Adipocyte (in vitro differentiated cells): ENCODE data around the gene SRC.

Experiments
- DNase-seq: peaks from one replicate; pipeline ENCODE4 v3.0.0-alpha.2; 2015; ENCODE audit warnings: low read depth
- H3K27me3 ChIP-seq: replicated peaks from 2 replicates; pipeline ENCODE4 v1.7.0; 2013; ENCODE audit warnings: mild to moderate bottlenecking, low read length, moderate library complexity; ENCODE audit not compliant: control insufficient read depth, insufficient read depth
- H3K36me3 ChIP-seq: 2 replicates; pipeline ENCODE4 v1.7.0; 2013; ENCODE audit warnings: low read length, mild to moderate bottlenecking, moderate library complexity; ENCODE audit not compliant: control insufficient read depth, insufficient read depth, severe bottlenecking
- H3K4me1 ChIP-seq: 2 replicates; pipeline ENCODE4 v1.7.0; 2013; ENCODE audit warnings: mild to moderate bottlenecking, low read length, moderate library complexity; ENCODE audit not compliant: control insufficient read depth, insufficient read depth
- H3K4me3 ChIP-seq: 2 replicates; pipeline ENCODE4 v1.7.0; 2013; ENCODE audit warnings: mild to moderate bottlenecking, low read length, moderate library complexity
- H3K9ac ChIP-seq: 2 replicates; pipeline ENCODE4 v1.7.0; 2013; ENCODE audit warnings: mild to moderate bottlenecking, low read length, moderate library complexity
- H3K9me3 ChIP-seq: 2 replicates; pipeline ENCODE4 v1.7.0; 2013; ENCODE audit warnings: mild to moderate bottlenecking, low read length, moderate library complexity; ENCODE audit not compliant: control insufficient read depth

Gene SRC

DNA sequence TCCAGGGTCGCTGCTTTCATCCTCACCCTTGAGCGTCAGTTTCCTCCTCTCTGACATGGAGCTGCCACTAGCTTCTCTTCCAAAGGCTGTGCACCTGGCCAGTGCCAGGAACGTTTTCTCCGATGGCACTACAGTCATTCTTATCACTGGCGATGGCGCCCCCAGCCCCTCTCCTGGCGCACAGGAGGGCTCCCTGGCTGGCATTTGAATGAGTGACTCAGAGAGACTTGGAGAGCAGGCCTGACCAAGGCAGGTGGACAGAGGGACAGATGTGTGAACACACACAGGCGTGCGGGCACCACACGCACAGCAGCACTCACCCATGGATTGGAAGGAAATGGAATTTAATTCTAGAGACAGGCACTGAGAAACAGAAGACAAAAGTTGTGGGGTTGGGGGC lies 77.6 kb downstream of the SRC start:
- no peaks in the 10 kb centered on the region for H3K9me3 ChIP-seq
- no peak overlapping the region for H3K4me3 ChIP-seq
- no peaks in the 10 kb centered on the region for H3K36me3 ChIP-seq
- H3K4me1 ChIP-seq = no peaks in the 10 kb centered on the region
- H3K27me3 ChIP-seq = peaks cover 78% of the 10 kb centered on the region
- H3K9ac ChIP-seq = no peak overlapping the region
- no peak for DNase-seq

DNA sequence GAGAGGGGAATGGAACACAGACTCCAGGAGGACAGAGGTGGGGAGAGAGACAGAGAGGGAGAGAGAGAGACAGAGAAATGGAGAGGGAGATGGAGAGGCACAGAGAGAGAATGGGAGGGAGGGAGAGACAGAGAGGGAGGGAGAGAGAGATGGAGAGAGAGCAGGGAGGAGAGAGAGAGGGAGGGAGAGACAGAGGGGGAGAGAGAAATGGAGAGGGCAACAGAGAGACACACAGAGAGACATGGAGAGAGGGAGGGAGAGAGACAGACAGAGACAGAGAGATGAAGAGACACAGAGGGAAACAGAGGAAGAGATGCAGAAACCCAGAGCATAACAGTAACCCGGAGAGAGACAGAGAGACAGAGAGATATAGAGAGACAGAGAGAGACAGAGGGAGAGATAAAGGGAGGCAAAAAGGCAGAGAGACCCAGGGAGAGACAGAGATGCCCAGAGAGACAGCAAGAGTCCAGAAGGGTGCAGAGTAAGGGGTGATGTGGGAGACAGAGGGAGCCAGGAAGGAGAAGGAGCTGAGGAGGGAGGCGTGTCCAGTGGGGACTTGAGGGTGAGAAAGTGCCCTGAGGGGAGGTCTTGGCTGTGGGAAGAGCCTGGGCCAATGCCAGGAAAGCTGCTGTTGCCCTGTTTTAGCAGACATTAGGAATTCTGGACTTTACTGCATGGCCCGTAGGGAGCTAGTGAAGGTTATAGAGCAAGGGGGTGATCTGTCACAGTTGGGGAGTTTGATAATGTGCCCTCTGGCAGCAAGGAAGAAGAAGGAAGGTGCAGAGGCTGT lies 78.3 kb downstream of the SRC start:
- no peak overlapping the region for H3K4me3 ChIP-seq
- H3K9ac ChIP-seq = no peak overlapping the region
- no peaks in the 10 kb centered on the region for H3K36me3 ChIP-seq
- H3K9me3 ChIP-seq = no peaks in the 10 kb centered on the region
- DNase-seq = no peak
- peaks cover 85% of the 10 kb centered on the region for H3K27me3 ChIP-seq
- H3K4me1 ChIP-seq = no peaks in the 10 kb centered on the region

DNA sequence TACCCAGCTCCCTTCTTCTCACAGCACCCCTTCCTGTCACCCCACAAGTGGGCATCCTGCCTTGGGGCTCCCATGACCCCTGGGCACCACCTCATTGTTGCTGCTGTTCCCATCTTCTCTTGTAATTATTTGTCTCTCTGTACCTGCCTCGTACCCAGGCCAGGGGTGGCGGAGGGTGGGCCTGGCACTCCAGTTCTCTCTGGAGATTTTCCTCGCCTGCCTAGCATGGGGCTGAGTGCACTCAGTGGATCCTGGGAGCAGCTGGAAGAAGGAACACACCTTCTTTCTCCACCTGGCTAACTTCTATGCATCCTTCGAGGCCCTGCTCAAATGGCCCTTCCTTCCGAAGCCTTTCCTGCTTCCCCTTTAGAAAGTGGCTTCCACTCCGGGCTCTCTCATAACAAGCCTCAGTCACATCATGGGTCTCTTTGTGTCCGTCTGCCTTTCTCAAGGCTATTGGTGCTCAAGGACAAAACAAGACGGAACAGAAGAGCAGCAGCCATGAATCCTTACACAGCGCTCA lies 79.2 kb downstream of the SRC start:
- no peak overlapping the region for H3K9ac ChIP-seq

GRCh38 chr20:37426106-37426505 lies 80.2 kb downstream of the SRC start:
- H3K4me3 ChIP-seq = no peak overlapping the region
- no peak for DNase-seq
- H3K27me3 ChIP-seq = peaks cover 90% of the 10 kb centered on the region
- no peaks in the 10 kb centered on the region for H3K9me3 ChIP-seq
- no peaks in the 10 kb centered on the region for H3K36me3 ChIP-seq
- no peak overlapping the region for H3K9ac ChIP-seq
- no peaks in the 10 kb centered on the region for H3K4me1 ChIP-seq

More for the DNA sequence above, 79.2 kb downstream of the SRC start:
- Histone ChIP-seq H3K4me1 (no peaks in the 10 kb centered on the region), H3K9me3 (no peaks in the 10 kb centered on the region), H3K4me3 (no peak overlapping the region), H3K27me3 (peaks cover 90% of the 10 kb centered on the region), H3K36me3 (no peaks in the 10 kb centered on the region)
- DNase-seq = no peak

DNA sequence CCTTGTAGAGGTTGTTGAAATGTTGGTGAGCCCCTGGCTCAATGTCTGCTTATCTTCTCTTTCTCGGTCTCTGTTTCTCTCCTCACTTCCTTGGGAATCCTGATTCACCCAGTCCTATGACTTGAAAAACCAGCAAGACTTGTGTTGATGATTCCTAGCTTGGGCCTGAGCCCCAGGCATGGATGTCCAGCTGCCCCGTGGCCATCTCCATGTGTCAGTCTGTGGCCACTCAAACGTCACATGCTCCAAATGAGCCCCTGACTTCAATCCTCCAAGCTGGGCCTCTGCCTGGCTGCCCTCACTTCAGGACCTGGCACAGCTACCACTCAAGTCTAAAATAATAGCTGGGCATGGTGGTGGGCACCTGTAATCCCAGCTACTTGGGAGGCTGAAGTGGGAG lies 81.0 kb downstream of the SRC start:
- Histone ChIP-seq H3K9ac (no peak overlapping the region), H3K36me3 (no peaks in the 10 kb centered on the region), H3K4me1 (no peaks in the 10 kb centered on the region), H3K27me3 (peaks cover 88% of the 10 kb centered on the region), H3K9me3 (no peaks in the 10 kb centered on the region), H3K4me3 (no peak overlapping the region)
- no peak for DNase-seq

DNA sequence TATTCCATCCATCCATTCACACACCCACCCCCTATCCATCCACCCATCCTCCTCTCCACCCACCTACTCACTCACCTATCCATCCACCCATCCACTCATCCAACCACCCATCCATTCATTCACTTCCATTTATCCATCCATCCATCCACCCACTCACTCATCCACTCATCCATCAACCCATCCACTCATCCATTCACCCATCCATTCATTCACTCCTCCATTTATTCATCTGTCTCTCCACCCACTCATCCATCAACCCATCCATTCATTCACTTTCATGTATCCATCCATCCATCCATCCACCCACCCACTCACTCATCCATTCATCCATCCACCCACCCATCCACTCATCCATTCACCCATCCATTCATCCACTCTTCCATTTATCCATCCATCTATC lies 84.1 kb downstream of the SRC start:
- H3K4me1 ChIP-seq = no peaks in the 10 kb centered on the region
- no peaks in the 10 kb centered on the region for H3K36me3 ChIP-seq
- no peak for DNase-seq
- peaks cover 80% of the 10 kb centered on the region for H3K27me3 ChIP-seq
- H3K9me3 ChIP-seq = peaks cover 12% of the 10 kb centered on the region
- H3K4me3 ChIP-seq = no peak overlapping the region
- no peak overlapping the region for H3K9ac ChIP-seq

DNA sequence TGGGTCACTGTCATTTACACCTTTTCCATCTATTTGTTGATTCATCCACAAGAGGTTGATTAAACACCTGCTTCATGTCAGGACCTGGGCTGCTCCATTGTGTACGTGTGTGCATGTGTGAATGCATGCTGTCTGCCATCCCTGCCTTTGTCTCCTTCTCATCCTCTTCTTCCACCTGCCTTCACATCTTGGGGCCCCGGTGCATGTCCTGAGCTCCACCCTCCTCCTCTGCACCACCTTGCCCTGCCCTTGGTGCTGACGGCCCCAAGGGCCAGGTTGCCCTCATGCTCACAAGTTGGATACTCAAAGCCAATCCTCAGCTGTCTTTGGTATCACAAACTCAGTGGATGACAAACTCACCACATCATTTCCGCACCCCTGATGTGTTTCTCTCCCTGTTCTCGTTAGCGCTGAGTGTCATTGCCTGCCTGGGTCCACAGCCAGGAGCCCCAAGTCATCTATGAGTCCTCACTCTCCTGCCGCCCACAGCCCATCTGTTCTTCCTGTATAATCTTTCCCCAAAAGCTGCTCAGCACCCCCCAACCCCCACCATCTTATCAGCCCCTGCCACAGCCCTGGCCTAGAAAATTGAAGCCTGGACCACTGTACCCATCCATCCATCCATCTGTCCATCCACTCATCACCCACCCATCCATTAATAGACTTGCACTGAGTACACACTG lies 85.0 kb downstream of the SRC start:
- peaks cover 71% of the 10 kb centered on the region for H3K27me3 ChIP-seq
- no peaks in the 10 kb centered on the region for H3K36me3 ChIP-seq
- H3K4me3 ChIP-seq = no peak overlapping the region
- no peaks in the 10 kb centered on the region for H3K4me1 ChIP-seq
- DNase-seq = no peak
- H3K9ac ChIP-seq = no peak overlapping the region
- H3K9me3 ChIP-seq = peaks cover 12% of the 10 kb centered on the region

GRCh38 chr20:37431786-37432185 lies 85.8 kb downstream of the SRC start:
- no peak overlapping the region for H3K9ac ChIP-seq
- no peaks in the 10 kb centered on the region for H3K36me3 ChIP-seq

GRCh38 chr20:37432606-37433005 lies 86.7 kb downstream of the SRC start:
- Histone ChIP-seq H3K27me3 (peaks cover 64% of the 10 kb centered on the region), H3K4me3 (no peak overlapping the region), H3K36me3 (no peaks in the 10 kb centered on the region), H3K9ac (no peak overlapping the region), H3K4me1 (no peaks in the 10 kb centered on the region), H3K9me3 (peaks cover 12% of the 10 kb centered on the region)
- DNase-seq = no peak

More at GRCh38 chr20:37431786-37432185, 85.8 kb downstream of the SRC start:
- no peak overlapping the region for H3K4me3 ChIP-seq
- DNase-seq = no peak
- no peaks in the 10 kb centered on the region for H3K4me1 ChIP-seq
- H3K9me3 ChIP-seq = peaks cover 12% of the 10 kb centered on the region
- H3K27me3 ChIP-seq = peaks cover 67% of the 10 kb centered on the region

DNA sequence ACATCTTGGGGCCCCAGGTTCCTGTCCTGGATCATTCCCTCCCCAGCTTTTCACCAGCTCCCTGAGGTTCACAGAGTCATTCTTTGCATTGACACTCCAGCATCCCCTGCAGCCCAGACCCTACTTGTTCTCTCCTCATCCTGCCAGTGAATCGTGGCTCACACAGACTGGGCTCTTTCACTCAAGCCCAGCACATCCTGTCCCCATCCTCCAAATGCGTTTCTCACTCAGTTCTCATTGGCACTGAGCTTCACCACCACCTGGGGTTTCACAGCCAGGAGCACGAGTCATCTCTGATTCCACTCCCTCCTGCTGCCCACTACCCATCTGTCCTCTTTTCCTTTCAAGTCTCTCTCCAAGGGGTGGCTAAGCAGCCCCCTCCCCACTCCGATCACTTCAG lies 89.7 kb downstream of the SRC start:
- no peaks in the 10 kb centered on the region for H3K4me1 ChIP-seq
- DNase-seq = no peak
- peaks cover 60% of the 10 kb centered on the region for H3K27me3 ChIP-seq
- no peak overlapping the region for H3K9ac ChIP-seq
- peaks cover 12% of the 10 kb centered on the region for H3K9me3 ChIP-seq
- no peak overlapping the region for H3K4me3 ChIP-seq
- no peaks in the 10 kb centered on the region for H3K36me3 ChIP-seq

- no peak for DNase-seq
- peaks cover 12% of the 10 kb centered on the region for H3K9me3 ChIP-seq
- H3K4me3 ChIP-seq = no peak overlapping the region
- H3K36me3 ChIP-seq = no peaks in the 10 kb centered on the region
- no peak overlapping the region for H3K9ac ChIP-seq
- peaks cover 55% of the 10 kb centered on the region for H3K27me3 ChIP-seq
- no peaks in the 10 kb centered on the region for H3K4me1 ChIP-seq
These were observed 90.7 kb downstream of the SRC start for GRCh38 chr20:37436527-37437186.
